OCI-LY3 (cell line): ENCODE results near the gene ANKRD11.

Source experiments
- CTCF ChIP-seq: fragments of 200-600, 300-600 bp; sonication (generic); IDR thresholded peaks from 2 replicates; pipeline ENCODE4 v1.5.1; 2014; ENCODE audit warnings: antibody characterized with exemption, low read length, low read depth
- EZH2phosphoT487 ChIP-seq: fragments of 200-600 bp; shearing (Covaris generic); IDR thresholded peaks from 2 replicates; pipeline ENCODE4 v1.6.1; 2018; ENCODE audit warnings: antibody characterized with exemption, mixed run types, low read depth

DNA sequence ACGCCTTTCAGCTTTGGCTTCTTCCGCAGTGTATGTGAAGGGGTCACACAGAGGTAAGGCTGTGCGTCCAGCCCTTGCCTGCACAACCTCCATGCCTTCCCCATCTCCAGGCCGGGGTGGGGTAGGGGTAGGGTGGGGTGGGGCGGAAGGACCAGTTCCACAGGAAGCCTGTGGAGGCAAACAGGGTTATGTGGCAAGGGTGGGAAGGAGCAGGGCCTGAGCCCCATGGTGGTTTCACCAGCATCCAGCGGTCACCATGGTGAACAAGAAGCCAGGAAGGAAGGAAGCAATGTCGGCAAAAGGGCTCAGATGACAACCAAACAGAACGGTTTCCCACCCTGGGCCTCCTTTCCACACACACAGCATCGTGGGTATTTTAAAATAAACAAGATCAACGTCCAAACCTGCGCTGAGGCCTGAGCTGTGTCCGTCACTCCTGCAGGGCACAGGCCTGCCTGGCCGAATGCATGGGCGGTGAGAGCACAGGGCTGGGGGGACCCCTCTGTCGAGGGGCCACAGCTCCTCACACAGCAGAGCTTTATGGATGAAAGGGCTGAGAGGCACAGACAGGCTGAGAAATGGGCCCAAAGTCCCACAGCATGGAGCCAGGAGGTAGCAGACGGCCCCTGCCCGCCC lies 192.3 kb downstream of the ANKRD11 start:
- TF ChIP-seq CTCF (no peak), EZH2phosphoT487 (no peak)
